Central memory CD8-positive, alpha-beta T cell (primary cell): ENCODE results near the gene SHC1.

Source experiments
- ATAC-seq: fragments of 150-1000 bp; cut with Tn5 transposase; replicated peaks from 2 replicates; pipeline ENCODE4 v1.10.0; 2022; ENCODE audit warnings: mild to moderate bottlenecking, moderate FRiP score, moderate number of reproducible peaks; ENCODE audit not compliant: poor library complexity, severe bottlenecking; ENCODE audit errors: extremely low read depth
- DNase-seq, 2 donors: peaks; one replicate each; pipeline ENCODE4 v3.0.0; 2021; ENCODE audit warnings: low spot score in 2 of 2
- H3K27ac Mint-ChIP-seq: one replicate; pipeline ENCODE4 v1.8.0; 2022; ENCODE audit warnings: low read depth, mild to moderate bottlenecking, moderate library complexity, mixed read lengths
- H3K27me3 Mint-ChIP-seq: one replicate; pipeline ENCODE4 v1.8.0; 2022; ENCODE audit warnings: mixed read lengths
- H3K36me3 Mint-ChIP-seq: one replicate; pipeline ENCODE4 v1.8.0; 2022; ENCODE audit warnings: mild to moderate bottlenecking, moderate library complexity, mixed read lengths; ENCODE audit not compliant: insufficient read depth
- H3K4me1 Mint-ChIP-seq: one replicate; pipeline ENCODE4 v1.8.0; 2022; ENCODE audit warnings: mixed read lengths
- H3K4me3 Mint-ChIP-seq: one replicate; pipeline ENCODE4 v1.8.0; 2022; ENCODE audit warnings: mild to moderate bottlenecking, moderate library complexity, mixed read lengths
- H3K9me3 Mint-ChIP-seq: one replicate; pipeline ENCODE4 v1.8.0; 2022; ENCODE audit warnings: mixed read lengths

Gene SHC1

GRCh38 chr1:154970631-154971340 is at the start of gene SHC1:
TSS of gene SHC1 (minus strand) at chr1:154970747. CDS start at chr1:154970526, 221 bp downstream.
- Mint-ChIP-seq H3K4me3 (peak within 1 kb of the TSS; percentile 29), H3K4me1 (peaks cover 42% of the 10 kb centered on the region), H3K36me3 (peaks cover 19% of the 10 kb centered on the region), H3K9me3 (no peaks in the 10 kb centered on the region), H3K27me3 (no peaks in the 10 kb centered on the region), H3K27ac (peak within 1 kb of the TSS; percentile 72)
- no peak for DNase-seq
- ATAC-seq = no peak

GRCh38 chr1:155019377-155020245 is 49.1 kb upstream of the SHC1 start:
- DNase-seq (no peak), ATAC-seq (no peak)
- Mint-ChIP-seq H3K36me3 (peaks cover 10% of the 10 kb centered on the region), H3K4me1 (peaks cover 34% of the 10 kb centered on the region), H3K27ac (peak overlapping the region; percentile 87), H3K9me3 (no peaks in the 10 kb centered on the region), H3K27me3 (no peaks in the 10 kb centered on the region), H3K4me3 (no peak overlapping the region)

GRCh38 chr1:155018617-155019348 is 48.2 kb upstream of the SHC1 start:
- peaks cover 10% of the 10 kb centered on the region for H3K36me3 Mint-ChIP-seq
- DNase-seq (no peak), ATAC-seq (no peak)
- no peak overlapping the region for H3K4me3 Mint-ChIP-seq
- H3K27ac Mint-ChIP-seq = peak overlapping the region; percentile 87
- H3K4me1 Mint-ChIP-seq = peaks cover 40% of the 10 kb centered on the region
- H3K27me3 Mint-ChIP-seq = no peaks in the 10 kb centered on the region
- no peaks in the 10 kb centered on the region for H3K9me3 Mint-ChIP-seq

- DNase-seq (no peak), ATAC-seq (no peak)
- peak overlapping the region; percentile 56 for H3K4me3 Mint-ChIP-seq
- H3K27me3 Mint-ChIP-seq = no peaks in the 10 kb centered on the region
- H3K27ac Mint-ChIP-seq = no peak overlapping the region
- peaks cover 48% of the 10 kb centered on the region for H3K4me1 Mint-ChIP-seq
- peaks cover 10% of the 10 kb centered on the region for H3K36me3 Mint-ChIP-seq
- H3K9me3 Mint-ChIP-seq = no peaks in the 10 kb centered on the region
Measured at GRCh38 chr1:155017946-155018316, 47.4 kb upstream of the SHC1 start.

- peak; percentile 78 to 84 for DNase-seq
- peak; percentile 99 for ATAC-seq
- Mint-ChIP-seq H3K27me3 (no peaks in the 10 kb centered on the region), H3K36me3 (peaks cover 10% of the 10 kb centered on the region), H3K27ac (no peak overlapping the region), H3K9me3 (no peaks in the 10 kb centered on the region), H3K4me3 (peak overlapping the region; percentile 56), H3K4me1 (peaks cover 55% of the 10 kb centered on the region)
Measured at GRCh38 chr1:155017041-155017945, 46.7 kb upstream of the SHC1 start.

GRCh38 chr1:155016231-155016831 is 45.8 kb upstream of the SHC1 start:
- no peak overlapping the region for H3K27ac Mint-ChIP-seq
- ATAC-seq (no peak), DNase-seq (no peak)
- peaks cover 10% of the 10 kb centered on the region for H3K36me3 Mint-ChIP-seq
- peaks cover 59% of the 10 kb centered on the region for H3K4me1 Mint-ChIP-seq
- no peaks in the 10 kb centered on the region for H3K27me3 Mint-ChIP-seq
- no peaks in the 10 kb centered on the region for H3K9me3 Mint-ChIP-seq
- H3K4me3 Mint-ChIP-seq = peak overlapping the region; percentile 56

GRCh38 chr1:155015527-155016230 is 45.1 kb upstream of the SHC1 start:
- H3K9me3 Mint-ChIP-seq = no peaks in the 10 kb centered on the region
- H3K4me3 Mint-ChIP-seq = peak overlapping the region; percentile 56
- no peak overlapping the region for H3K27ac Mint-ChIP-seq
- ATAC-seq (no peak), DNase-seq (no peak)
- peaks cover 10% of the 10 kb centered on the region for H3K36me3 Mint-ChIP-seq
- peaks cover 59% of the 10 kb centered on the region for H3K4me1 Mint-ChIP-seq
- no peaks in the 10 kb centered on the region for H3K27me3 Mint-ChIP-seq

GRCh38 chr1:155014709-155015508 is 44.4 kb upstream of the SHC1 start:
- H3K4me1 Mint-ChIP-seq = peaks cover 62% of the 10 kb centered on the region
- H3K36me3 Mint-ChIP-seq = peaks cover 10% of the 10 kb centered on the region
- no peak overlapping the region for H3K27ac Mint-ChIP-seq
- H3K4me3 Mint-ChIP-seq = no peak overlapping the region
- ATAC-seq (no peak), DNase-seq (no peak)
- H3K27me3 Mint-ChIP-seq = no peaks in the 10 kb centered on the region
- H3K9me3 Mint-ChIP-seq = no peaks in the 10 kb centered on the region

GRCh38 chr1:155013632-155014031 is 43.1 kb upstream of the SHC1 start:
- peak overlapping the region; percentile 46 for H3K27ac Mint-ChIP-seq
- peaks cover 66% of the 10 kb centered on the region for H3K4me1 Mint-ChIP-seq
- H3K36me3 Mint-ChIP-seq = peaks cover 10% of the 10 kb centered on the region
- H3K27me3 Mint-ChIP-seq = no peaks in the 10 kb centered on the region
- DNase-seq (no peak), ATAC-seq (no peak)
- H3K4me3 Mint-ChIP-seq = peak overlapping the region; percentile 62
- H3K9me3 Mint-ChIP-seq = no peaks in the 10 kb centered on the region

- H3K27ac Mint-ChIP-seq = peak overlapping the region; percentile 46
- H3K4me3 Mint-ChIP-seq = peak overlapping the region; percentile 62
- no peaks in the 10 kb centered on the region for H3K9me3 Mint-ChIP-seq
- H3K4me1 Mint-ChIP-seq = peaks cover 69% of the 10 kb centered on the region
- ATAC-seq (no peak), DNase-seq (no peak)
- no peaks in the 10 kb centered on the region for H3K27me3 Mint-ChIP-seq
- H3K36me3 Mint-ChIP-seq = peaks cover 11% of the 10 kb centered on the region
Measured at GRCh38 chr1:155012776-155013602, 42.4 kb upstream of the SHC1 start.
